ENCODE results near the gene CPNE6. TPM values are rescaled to one million over a fixed set of nuclear protein-coding genes. Genes with fewer than 3 reads are reported as not detected.

Gene CPNE6
- total and polyA plus RNA-seq, 2 of the 13 experiments (the other 11 are each of a cell fraction or from before 2014, with no cell fraction given) = not detected

DNA sequence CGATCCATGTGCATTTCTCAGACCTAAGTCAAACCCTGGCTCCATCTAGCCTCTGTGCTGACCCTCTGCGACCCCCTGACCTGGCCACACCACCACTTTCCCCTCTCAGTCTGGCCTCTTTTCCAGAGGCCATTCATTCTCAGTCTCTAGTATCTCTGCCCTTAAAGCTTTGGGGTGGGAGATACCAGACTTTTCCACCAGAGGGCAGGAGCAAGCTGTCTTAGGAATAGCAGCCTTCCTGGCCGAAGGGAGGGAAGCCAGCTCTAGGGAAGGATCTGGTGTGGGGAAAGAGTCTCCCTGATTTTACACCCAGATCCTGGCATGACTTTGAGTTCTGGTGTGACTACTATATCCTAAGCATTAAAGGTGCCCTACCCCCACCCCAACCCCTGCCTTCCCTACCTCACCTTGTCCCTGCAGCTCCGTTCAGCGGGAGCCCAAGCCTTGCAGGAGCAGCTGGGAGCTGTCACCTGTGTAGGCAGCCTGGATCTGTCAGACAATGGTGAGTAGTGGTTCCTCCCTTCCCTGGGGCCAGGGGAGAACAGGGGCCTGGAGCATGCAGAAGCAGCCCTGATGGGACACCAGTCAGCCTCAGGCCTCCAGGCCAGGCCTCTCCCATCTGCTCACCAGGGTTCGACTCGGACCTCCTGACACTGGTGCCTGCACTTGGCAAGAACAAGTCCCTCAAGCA, 13.0 kb upstream of the CPNE6 start (continued):
- TF ChIP-seq, protein P1, sequence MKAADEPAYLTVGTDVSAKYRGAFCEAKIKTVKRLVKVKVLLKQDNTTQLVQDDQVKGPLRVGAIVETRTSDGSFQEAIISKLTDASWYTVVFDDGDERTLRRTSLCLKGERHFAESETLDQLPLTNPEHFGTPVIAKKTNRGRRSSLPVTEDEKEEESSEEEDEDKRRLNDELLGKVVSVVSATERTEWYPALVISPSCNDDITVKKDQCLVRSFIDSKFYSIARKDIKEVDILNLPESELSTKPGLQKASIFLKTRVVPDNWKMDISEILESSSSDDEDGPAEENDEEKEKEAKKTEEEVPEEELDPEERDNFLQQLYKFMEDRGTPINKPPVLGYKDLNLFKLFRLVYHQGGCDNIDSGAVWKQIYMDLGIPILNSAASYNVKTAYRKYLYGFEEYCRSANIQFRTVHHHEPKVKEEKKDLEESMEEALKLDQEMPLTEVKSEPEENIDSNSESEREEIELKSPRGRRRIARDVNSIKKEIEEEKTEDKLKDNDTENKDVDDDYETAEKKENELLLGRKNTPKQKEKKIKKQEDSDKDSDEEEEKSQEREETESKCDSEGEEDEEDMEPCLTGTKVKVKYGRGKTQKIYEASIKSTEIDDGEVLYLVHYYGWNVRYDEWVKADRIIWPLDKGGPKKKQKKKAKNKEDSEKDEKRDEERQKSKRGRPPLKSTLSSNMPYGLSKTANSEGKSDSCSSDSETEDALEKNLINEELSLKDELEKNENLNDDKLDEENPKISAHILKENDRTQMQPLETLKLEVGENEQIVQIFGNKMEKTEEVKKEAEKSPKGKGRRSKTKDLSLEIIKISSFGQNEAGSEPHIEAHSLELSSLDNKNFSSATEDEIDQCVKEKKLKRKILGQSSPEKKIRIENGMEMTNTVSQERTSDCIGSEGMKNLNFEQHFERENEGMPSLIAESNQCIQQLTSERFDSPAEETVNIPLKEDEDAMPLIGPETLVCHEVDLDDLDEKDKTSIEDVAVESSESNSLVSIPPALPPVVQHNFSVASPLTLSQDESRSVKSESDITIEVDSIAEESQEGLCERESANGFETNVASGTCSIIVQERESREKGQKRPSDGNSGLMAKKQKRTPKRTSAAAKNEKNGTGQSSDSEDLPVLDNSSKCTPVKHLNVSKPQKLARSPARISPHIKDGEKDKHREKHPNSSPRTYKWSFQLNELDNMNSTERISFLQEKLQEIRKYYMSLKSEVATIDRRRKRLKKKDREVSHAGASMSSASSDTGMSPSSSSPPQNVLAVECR (CRISPR knock-in tag; IDR thresholded peaks at IDR 0.05; ENCODE audit: borderline replicate concordance) = peak; percentile 60; the same call in 1 of the 2 replicates
- 0 out of 2 replicates have a peak, but pooled peaks have one; percentile 41 for TF ChIP-seq TOE1 (CRISPR knock-in tag; IDR thresholded peaks at IDR 0.05)
- no peak; the same call in 1 of the 2 replicates for TF ChIP-seq ZFP90 (CRISPR knock-in tag; IDR thresholded peaks at IDR 0.05; ENCODE audit: borderline replicate concordance)
- TF ChIP-seq, protein P2, sequence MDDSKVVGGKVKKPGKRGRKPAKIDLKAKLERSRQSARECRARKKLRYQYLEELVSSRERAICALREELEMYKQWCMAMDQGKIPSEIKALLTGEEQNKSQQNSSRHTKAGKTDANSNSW (CRISPR knock-in tag; IDR thresholded peaks at IDR 0.05; ENCODE audit: borderline replicate concordance) = no peak
- TF ChIP-seq, protein P3, sequence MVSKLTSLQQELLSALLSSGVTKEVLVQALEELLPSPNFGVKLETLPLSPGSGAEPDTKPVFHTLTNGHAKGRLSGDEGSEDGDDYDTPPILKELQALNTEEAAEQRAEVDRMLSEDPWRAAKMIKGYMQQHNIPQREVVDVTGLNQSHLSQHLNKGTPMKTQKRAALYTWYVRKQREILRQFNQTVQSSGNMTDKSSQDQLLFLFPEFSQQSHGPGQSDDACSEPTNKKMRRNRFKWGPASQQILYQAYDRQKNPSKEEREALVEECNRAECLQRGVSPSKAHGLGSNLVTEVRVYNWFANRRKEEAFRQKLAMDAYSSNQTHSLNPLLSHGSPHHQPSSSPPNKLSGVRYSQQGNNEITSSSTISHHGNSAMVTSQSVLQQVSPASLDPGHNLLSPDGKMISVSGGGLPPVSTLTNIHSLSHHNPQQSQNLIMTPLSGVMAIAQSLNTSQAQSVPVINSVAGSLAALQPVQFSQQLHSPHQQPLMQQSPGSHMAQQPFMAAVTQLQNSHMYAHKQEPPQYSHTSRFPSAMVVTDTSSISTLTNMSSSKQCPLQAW (CRISPR knock-in tag; IDR thresholded peaks at IDR 0.05) = peak; percentile 71; the same call in 1 of the 2 replicates
- peak; percentile 55 for TF ChIP-seq CCAR2 (optimal IDR thresholded peaks at IDR 0.05; ENCODE audit: low read depth, low read length)
- TF ChIP-seq, protein P4, sequence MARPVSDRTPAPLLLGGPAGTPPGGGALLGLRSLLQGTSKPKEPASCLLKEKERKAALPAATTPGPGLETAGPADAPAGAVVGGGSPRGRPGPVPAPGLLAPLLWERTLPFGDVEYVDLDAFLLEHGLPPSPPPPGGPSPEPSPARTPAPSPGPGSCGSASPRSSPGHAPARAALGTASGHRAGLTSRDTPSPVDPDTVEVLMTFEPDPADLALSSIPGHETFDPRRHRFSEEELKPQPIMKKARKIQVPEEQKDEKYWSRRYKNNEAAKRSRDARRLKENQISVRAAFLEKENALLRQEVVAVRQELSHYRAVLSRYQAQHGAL (CRISPR knock-in tag; IDR thresholded peaks at IDR 0.05; ENCODE audit: not compliant biosample characterization) = no peak
- TF ChIP-seq ZFP36 (IDR thresholded peaks at IDR 0.05; ENCODE audit: borderline replicate concordance, low read depth, low read length, partially characterized antibody) = peak; percentile 48
- no peak for TF ChIP-seq U2AF1 (optimal IDR thresholded peaks at IDR 0.05; ENCODE audit: low read depth, low read length)
- TF ChIP-seq CENPX (CRISPR knock-in tag; IDR thresholded peaks at IDR 0.05) = no peak
- no peak for TF ChIP-seq ZNF44 (CRISPR knock-in tag; IDR thresholded peaks at IDR 0.05)
- no peak for TF ChIP-seq FOXA1 (IDR thresholded peaks at IDR 0.05)
- no peak for TF ChIP-seq FOXA1 (CRISPR knock-in tag; IDR thresholded peaks at IDR 0.05)
- TF ChIP-seq, protein P5, sequence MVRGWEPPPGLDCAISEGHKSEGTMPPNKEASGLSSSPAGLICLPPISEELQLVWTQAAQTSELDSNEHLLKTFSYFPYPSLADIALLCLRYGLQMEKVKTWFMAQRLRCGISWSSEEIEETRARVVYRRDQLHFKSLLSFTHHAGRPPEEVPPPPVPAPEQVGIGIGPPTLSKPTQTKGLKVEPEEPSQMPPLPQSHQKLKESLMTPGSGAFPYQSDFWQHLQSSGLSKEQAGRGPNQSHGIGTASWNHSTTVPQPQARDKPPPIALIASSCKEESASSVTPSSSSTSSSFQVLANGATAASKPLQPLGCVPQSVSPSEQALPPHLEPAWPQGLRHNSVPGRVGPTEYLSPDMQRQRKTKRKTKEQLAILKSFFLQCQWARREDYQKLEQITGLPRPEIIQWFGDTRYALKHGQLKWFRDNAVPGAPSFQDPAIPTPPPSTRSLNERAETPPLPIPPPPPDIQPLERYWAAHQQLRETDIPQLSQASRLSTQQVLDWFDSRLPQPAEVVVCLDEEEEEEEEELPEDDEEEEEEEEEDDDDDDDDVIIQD (CRISPR knock-in tag; IDR thresholded peaks at IDR 0.05; ENCODE audit: low read depth) = peak; percentile 70; the same call in 1 of the 2 replicates

Measured in HepG2 (cell line).